Epithelial cell of esophagus (primary cell): ENCODE measurements around the gene TSHZ2.
"Not testable (repeated sequence)": the region's sequence is repeated elsewhere in the genome, so short reads cannot be mapped to it uniquely, and the experiment has no call there.

Source experiments
- DNase-seq: peaks from one replicate; pipeline ENCODE4 v3.0.0; 2010; ENCODE audit warnings: low read depth
- H3K4me3 ChIP-seq: 2 replicates; pipeline ENCODE4 v1.5.1; 2011; ENCODE audit warnings: mild to moderate bottlenecking, low read length, control low read depth
- TF ChIP-seq, protein P1 (sequence below): IDR thresholded peaks from 2 replicates; pipeline ENCODE4 v1.5.1; 2011; ENCODE audit warnings: low read depth, mild to moderate bottlenecking, low read length, control low read depth, inconsistent platforms; ENCODE audit not compliant: insufficient read depth; ENCODE audit errors: missing control alignments

Gene TSHZ2

DNA sequence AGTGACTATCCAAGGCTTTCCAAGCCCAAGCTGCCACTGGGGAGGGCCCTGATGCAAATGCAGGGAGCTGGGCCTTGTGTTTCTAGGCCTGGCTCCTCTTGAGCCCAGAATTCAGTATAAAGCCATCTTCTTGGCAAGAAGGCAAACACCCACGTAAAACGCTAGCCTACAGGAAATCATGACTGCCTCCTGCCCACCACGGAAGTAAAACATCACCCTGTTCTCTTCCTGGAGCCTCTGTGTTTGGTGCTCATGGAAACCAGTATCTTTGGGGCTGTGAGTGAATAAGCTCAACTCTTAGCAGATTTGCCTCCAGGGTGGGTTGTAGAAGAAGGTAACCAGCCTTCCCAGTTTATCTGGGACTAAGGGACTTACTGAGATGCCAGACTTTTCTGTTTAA lies 350.5 kb downstream of the TSHZ2 start:
- TF ChIP-seq, protein P1, sequence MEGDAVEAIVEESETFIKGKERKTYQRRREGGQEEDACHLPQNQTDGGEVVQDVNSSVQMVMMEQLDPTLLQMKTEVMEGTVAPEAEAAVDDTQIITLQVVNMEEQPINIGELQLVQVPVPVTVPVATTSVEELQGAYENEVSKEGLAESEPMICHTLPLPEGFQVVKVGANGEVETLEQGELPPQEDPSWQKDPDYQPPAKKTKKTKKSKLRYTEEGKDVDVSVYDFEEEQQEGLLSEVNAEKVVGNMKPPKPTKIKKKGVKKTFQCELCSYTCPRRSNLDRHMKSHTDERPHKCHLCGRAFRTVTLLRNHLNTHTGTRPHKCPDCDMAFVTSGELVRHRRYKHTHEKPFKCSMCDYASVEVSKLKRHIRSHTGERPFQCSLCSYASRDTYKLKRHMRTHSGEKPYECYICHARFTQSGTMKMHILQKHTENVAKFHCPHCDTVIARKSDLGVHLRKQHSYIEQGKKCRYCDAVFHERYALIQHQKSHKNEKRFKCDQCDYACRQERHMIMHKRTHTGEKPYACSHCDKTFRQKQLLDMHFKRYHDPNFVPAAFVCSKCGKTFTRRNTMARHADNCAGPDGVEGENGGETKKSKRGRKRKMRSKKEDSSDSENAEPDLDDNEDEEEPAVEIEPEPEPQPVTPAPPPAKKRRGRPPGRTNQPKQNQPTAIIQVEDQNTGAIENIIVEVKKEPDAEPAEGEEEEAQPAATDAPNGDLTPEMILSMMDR, result no peak
- DNase-seq, result no peak
- no peak overlapping the region for H3K4me3 ChIP-seq

DNA sequence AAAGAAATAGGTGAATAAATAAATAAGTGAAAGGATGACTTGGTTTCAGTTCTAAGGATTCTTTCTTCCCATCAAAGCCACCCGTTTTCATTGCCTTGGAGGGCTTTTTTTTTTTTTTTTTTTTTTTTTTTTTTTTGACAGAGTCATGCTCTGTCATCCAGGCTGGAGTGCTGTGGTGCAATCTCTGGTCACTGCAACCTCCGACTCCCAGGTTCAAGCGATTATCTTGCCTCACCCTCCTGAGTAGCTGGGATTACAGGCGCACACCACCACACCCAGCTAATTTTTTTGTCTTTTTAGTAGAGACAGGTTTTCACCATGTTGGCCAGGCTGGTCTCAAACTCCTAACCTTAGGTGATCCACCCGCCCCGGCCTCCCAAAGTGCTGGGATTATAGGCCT lies 351.3 kb downstream of the TSHZ2 start:
- H3K4me3 ChIP-seq, DNase-seq: not testable (repeated sequence)

DNA sequence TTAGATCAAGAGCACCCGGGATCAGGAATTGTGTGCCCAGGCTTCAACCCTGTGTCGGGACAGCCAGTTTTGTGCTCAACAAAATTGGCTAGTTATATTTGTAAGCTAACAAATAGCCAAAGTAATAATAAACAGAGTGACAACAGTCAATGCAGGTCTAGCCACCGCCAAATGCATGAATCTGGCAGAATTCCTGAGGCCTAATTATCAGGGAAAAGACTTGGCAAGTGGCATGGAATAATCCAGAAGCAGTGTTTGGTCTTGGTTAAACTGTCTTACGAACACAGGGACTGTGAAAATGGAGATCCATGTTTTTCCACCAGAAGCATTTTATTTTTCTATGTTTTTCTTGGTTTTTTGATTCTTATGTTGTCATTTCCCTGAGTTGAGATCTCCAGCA lies 352.7 kb downstream of the TSHZ2 start:
- no peak overlapping the region for H3K4me3 ChIP-seq
- DNase-seq, result no peak
- TF ChIP-seq, protein P1, result no peak

DNA sequence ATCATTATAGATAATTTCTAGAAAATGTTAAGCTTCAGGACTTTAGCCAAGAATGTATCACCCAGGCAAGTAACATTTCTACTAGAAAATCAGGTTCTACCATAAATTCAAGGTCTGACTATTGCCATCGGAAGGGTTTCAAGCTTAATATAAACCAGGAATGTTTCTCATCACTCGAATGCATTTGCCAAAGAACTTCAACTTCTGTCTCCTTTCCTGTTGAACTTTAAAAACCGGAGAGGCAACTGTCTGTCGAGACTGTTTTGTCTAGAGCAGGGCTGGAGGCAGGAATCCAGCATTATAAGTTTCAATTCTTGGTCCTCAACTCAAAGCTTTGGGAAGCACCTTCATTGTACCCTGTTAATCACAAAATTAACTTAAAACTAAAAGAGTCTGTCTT lies 356.8 kb downstream of the TSHZ2 start:
- DNase-seq, result no peak
- TF ChIP-seq, protein P1, result no peak
- no peak overlapping the region for H3K4me3 ChIP-seq

DNA sequence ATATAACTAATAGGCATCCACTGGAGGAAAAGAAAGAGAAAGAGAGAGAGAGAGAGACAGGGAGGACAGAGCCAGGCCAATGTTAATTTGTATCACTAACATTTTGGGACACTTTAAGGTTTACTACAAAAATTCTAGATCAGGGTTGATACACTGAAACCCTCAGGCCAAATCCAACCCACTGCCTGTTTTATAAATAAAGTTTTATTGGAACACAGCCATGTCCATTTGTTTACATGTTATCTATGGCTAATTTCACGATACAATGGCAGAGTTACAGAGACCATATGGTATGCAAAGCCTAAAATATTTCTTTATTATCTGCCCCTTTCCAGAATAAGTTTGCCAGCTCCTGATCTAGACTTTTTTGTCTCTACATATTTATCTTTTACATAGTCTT lies 357.6 kb downstream of the TSHZ2 start:
- TF ChIP-seq, protein P1, result no peak
- no peak overlapping the region for H3K4me3 ChIP-seq
- DNase-seq, result no peak

DNA sequence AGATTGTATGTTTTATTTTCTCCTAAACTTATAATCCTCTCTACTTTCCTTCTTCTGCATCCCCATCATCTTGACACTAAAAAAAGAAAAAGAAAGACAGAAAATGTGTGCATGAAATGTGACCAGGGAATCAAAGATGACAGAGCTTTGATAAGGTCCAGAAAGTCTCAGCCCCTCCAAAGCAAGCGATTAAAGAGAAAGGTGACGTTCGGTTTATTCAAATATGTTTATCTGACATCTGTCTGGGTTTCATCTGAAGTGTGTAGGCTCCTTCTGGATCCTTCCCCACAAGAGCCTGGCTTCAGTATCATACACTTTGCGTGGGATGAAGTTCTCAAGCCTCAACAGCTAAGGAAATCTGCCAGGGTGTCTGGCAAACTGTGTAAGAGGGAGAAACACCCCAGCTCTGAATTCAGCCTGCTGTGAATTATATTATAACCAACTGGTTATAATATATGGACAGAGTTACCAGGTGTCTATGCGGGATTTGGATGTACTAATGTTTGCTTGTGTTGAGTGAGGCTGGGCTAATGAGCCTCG lies 358.5 kb downstream of the TSHZ2 start:
- TF ChIP-seq, protein P1, result no peak
- no peak for DNase-seq

DNA sequence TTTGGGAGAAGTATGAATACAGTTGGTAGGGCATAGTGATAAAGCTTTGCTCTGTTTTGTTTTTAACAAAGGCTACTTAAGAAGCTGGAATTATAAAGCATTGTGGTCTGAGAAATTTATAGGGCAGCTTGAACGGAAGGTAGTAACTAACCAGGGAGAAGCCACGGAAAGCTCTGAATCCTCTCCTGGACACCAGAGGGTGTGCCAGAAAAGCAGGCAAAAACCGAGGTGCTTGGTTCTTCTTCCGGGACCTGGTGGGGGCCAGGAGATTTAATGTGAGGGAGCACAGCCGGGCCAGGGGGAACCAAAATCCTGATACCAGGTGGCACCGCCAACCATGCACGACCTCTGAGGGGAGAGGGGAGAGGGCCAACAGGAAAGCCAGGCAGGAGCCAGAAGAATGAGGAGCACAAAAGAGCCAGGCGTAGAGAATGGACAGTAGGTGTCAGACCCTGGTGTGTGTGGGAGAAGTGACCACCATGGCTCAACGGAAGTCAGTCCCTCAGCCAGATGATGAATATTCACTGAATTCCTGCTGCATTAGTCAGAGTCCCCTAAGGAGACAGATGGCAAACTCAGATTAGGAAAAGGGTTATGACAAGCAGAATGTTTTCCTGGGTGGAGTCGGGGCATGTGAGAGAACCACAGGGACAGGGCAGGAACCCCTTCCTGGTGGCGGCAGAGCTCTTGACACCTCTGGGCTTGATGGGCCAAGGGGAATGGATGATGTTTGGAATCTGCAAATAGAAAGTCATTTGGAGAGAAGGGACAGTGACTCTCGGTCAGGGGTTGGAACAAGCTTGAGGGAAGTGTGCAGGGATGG lies 359.2 kb downstream of the TSHZ2 start:
- H3K4me3 ChIP-seq, result no peak overlapping the region
- no peak for DNase-seq
- TF ChIP-seq, protein P1, result no peak

More for the DNA sequence above, 358.5 kb downstream of the TSHZ2 start:
- no peak overlapping the region for H3K4me3 ChIP-seq
